Activated CD8-positive, alpha-beta memory T cell treated with anti-CD3 and anti-CD28 coated beads for 48 hours (primary cell): Measurements from ENCODE around the gene SGK1.
"Not testable (repeated sequence)": the region's sequence is repeated elsewhere in the genome, so short reads cannot be mapped to it uniquely, and the experiment has no call there.

Experiments used
- DNase-seq, 3 experiments: peaks; one replicate each; pipeline ENCODE4 v3.0.0-alpha.2; 2020; ENCODE audit warnings: low read depth in 2 of 3, low spot score in 2 of 3

Gene SGK1

GRCh38 chr6:134230087-134230700 is 87.7 kb downstream of the SGK1 start:
- DNase-seq = no peak

- no peak for DNase-seq
Measured at GRCh38 chr6:134229520-134229919, 88.4 kb downstream of the SGK1 start.

GRCh38 chr6:134223796-134224420 is 94.0 kb downstream of the SGK1 start:
- no peak for DNase-seq

- DNase-seq = no peak
Measured at GRCh38 chr6:134221250-134221649, 96.7 kb downstream of the SGK1 start.

- DNase-seq = no peak
Measured at GRCh38 chr6:134217798-134218140, 100.1 kb downstream of the SGK1 start.

GRCh38 chr6:134217105-134217797 is 100.7 kb downstream of the SGK1 start:
- no peak for DNase-seq

GRCh38 chr6:134216301-134217010 is 101.5 kb downstream of the SGK1 start:
- no peak for DNase-seq

- not testable (repeated sequence) for DNase-seq
Measured at GRCh38 chr6:134213410-134213809, 104.5 kb downstream of the SGK1 start.

GRCh38 chr6:134211297-134211696 is 106.6 kb downstream of the SGK1 start:
- DNase-seq = no peak

GRCh38 chr6:134207421-134207820 is 110.5 kb downstream of the SGK1 start:
- DNase-seq = no peak

GRCh38 chr6:134205366-134205765 is 112.5 kb downstream of the SGK1 start:
- DNase-seq = no peak

GRCh38 chr6:134204759-134205158 is 113.2 kb downstream of the SGK1 start:
- DNase-seq = not testable (repeated sequence)

GRCh38 chr6:134204031-134204430 is 113.9 kb downstream of the SGK1 start:
- DNase-seq = no peak

- DNase-seq = no peak
Measured at GRCh38 chr6:134201716-134202115, 116.2 kb downstream of the SGK1 start.

- DNase-seq = no peak
Measured at GRCh38 chr6:134199848-134200606, 117.9 kb downstream of the SGK1 start.

GRCh38 chr6:134198093-134198492 is 119.8 kb downstream of the SGK1 start:
- no peak for DNase-seq

GRCh38 chr6:134197685-134198084 is 120.2 kb downstream of the SGK1 start:
- not testable (repeated sequence) for DNase-seq

GRCh38 chr6:134196568-134197193 is 121.2 kb downstream of the SGK1 start:
- DNase-seq = no peak

GRCh38 chr6:134195985-134196384 is 121.9 kb downstream of the SGK1 start:
- no peak for DNase-seq

GRCh38 chr6:134195164-134195906 is 122.6 kb downstream of the SGK1 start:
- no peak for DNase-seq
